Natural killer cell (primary cell): ENCODE data around the gene UFC1. TPM values are rescaled to one million over a fixed set of nuclear protein-coding genes. Genes with fewer than 3 reads are reported as not detected.

Experiments used
- ATAC-seq, 3 donors: fragments of 150-1000 bp in 2 of 3; fragments of 200-7000 bp in 1 of 3; cut with Tn5 transposase; 1 replicate in 1 of 3; 2 replicates in 2 of 3; pipeline ENCODE4 v1.10.0; 2021; ENCODE audit warnings: mild to moderate bottlenecking in 2 of 3, moderate library complexity in 2 of 3
- DNase-seq, 2 donors: peaks; one replicate each; pipeline versions ENCODE4 v3.0.0 to v3.0.0-alpha.2; 2013 to 2021; ENCODE audit warnings: mixed read lengths in 1 of 2
- H3K27ac ChIP-seq: one replicate; pipeline ENCODE4 v1.5.1; 2013; ENCODE audit warnings: mild to moderate bottlenecking, low read length
- H3K27me3 ChIP-seq: one replicate; pipeline ENCODE4 v1.6.1; 2013; ENCODE audit warnings: low read length; ENCODE audit not compliant: control insufficient read depth, insufficient read depth
- H3K36me3 ChIP-seq: one replicate; pipeline ENCODE4 v1.6.1; 2013; ENCODE audit warnings: low read length; ENCODE audit not compliant: control insufficient read depth, insufficient read depth
- H3K4me1 ChIP-seq: one replicate; pipeline ENCODE4 v1.6.1; 2013; ENCODE audit warnings: low read length; ENCODE audit not compliant: control insufficient read depth, insufficient read depth
- H3K4me3 ChIP-seq: one replicate; pipeline ENCODE4 v1.5.1; 2013; ENCODE audit warnings: low read length
- H3K9me3 ChIP-seq: one replicate; pipeline ENCODE4 v1.6.1; 2013; ENCODE audit warnings: low read length; ENCODE audit not compliant: control insufficient read depth, insufficient read depth
- H3K27ac Mint-ChIP-seq, 2 donors: one replicate each; pipeline ENCODE4 v1.8.0; 2022; ENCODE audit warnings: mild to moderate bottlenecking in 2 of 2, mixed read lengths in 2 of 2, moderate library complexity in 1 of 2
- H3K27me3 Mint-ChIP-seq, 2 donors: one replicate each; pipeline ENCODE4 v1.8.0; 2022; ENCODE audit warnings: low read depth in 2 of 2, mixed read lengths in 2 of 2
- H3K36me3 Mint-ChIP-seq: one replicate; pipeline ENCODE4 v1.8.0; 2022; ENCODE audit warnings: mixed read lengths
- H3K4me1 Mint-ChIP-seq, 2 donors: one replicate each; pipeline ENCODE4 v1.8.0; 2022; ENCODE audit warnings: mixed read lengths in 2 of 2
- H3K4me3 Mint-ChIP-seq: one replicate; pipeline ENCODE4 v1.8.0; 2022; ENCODE audit warnings: mild to moderate bottlenecking, moderate library complexity, mixed read lengths
- H3K9me3 Mint-ChIP-seq, 2 donors: one replicate each; pipeline ENCODE4 v1.8.0; 2022; ENCODE audit warnings: mixed read lengths in 2 of 2
- CTCF ChIP-seq: fragments of 200-600 bp; IDR thresholded peaks from one replicate; pipeline ENCODE4 v1.8.0; 2022; ENCODE audit warnings: antibody characterized with exemption
- WGBS: methylation state at CpG from one replicate; pipeline ENCODE4 v1.1.7; 2013; ENCODE audit warnings: missing lambda C conversion rate; ENCODE audit not compliant: insufficient coverage; 5-methylcytosine and 5-hydroxymethylcytosine counted together
- intact Hi-C: fragments of 100-400 bp; cut with micrococcal nuclease; formaldehyde crosslinking; loops from one replicate; pipeline ENCODE4 v1.14.2; 2022
- total RNA-seq, 4 donors: library from RNA; stranded (reverse); fragments of 120-200 nt in 1 of 4; gene quantifications; one replicate each; pipeline versions ENCODE4 v1.2.3 to v1.2.4, GENCODE V29; 2013 to 2022

Gene UFC1
- total RNA-seq, 3 donors from 2014 or later (not counting 1 experiment from before 2014, with no cell fraction given) = 109 to 155 (median 117) TPM

DNA sequence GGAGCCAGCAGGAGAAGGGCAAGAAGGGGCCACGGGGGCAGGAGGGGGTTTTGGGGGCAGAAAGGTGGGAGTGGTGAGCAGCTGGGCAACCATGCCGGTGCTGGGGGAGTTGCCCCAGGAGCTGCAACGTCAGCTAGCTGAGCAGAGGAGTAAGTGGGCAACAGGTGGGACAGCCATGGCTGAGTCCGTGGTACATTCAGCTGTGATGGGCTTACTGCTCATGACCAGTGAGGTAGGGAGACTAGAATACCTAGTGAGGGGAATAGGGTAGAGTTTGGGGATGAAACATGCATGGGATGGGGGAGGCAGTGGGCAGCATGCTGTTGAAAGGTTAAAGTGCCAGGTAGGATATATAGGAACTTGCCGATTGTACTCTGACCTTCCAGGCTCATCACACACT, 7.9 kb downstream of the UFC1 start:
- peaks cover 33% of the 10 kb centered on the region for H3K4me1 ChIP-seq
- peaks cover 44 to 68% of the 10 kb centered on the region in 2 donors for H3K4me1 Mint-ChIP-seq
- H3K9me3 ChIP-seq = no peaks in the 10 kb centered on the region
- no peaks in the 10 kb centered on the region for H3K27me3 Mint-ChIP-seq
- H3K36me3 Mint-ChIP-seq = peaks cover 12% of the 10 kb centered on the region
- TF ChIP-seq CTCF = no peak
- no peaks in the 10 kb centered on the region for H3K9me3 Mint-ChIP-seq
- intact Hi-C loops = no loop called here
- ATAC-seq = no peak
- 97% methylated on average over 4 of the region's 5 CpGs for WGBS
- H3K27me3 ChIP-seq = no peaks in the 10 kb centered on the region
- no peak overlapping the region for H3K4me3 Mint-ChIP-seq
- no peak overlapping the region for H3K4me3 ChIP-seq
- DNase-seq = no peak
- peaks cover 26% of the 10 kb centered on the region for H3K36me3 ChIP-seq
- H3K27ac Mint-ChIP-seq = peak overlapping the region in 1 of 2 donors; percentile 97
- no peak overlapping the region for H3K27ac ChIP-seq

GRCh38 chr1:161162052-161162451, 8.3 kb downstream of the UFC1 start:
- DNase-seq (no peak), ATAC-seq (no peak)
- Histone ChIP-seq H3K36me3 (peaks cover 24% of the 10 kb centered on the region), H3K27me3 (no peaks in the 10 kb centered on the region), H3K4me1 (peaks cover 37% of the 10 kb centered on the region), H3K9me3 (no peaks in the 10 kb centered on the region), H3K27ac (no peak overlapping the region), H3K4me3 (no peak overlapping the region)
- 93% methylated on average over 5 of the region's 7 CpGs for WGBS
- Mint-ChIP-seq H3K27me3 (no peaks in the 10 kb centered on the region), H3K36me3 (peaks cover 12% of the 10 kb centered on the region), H3K9me3 (no peaks in the 10 kb centered on the region), H3K4me3 (peak overlapping the region; percentile 40), H3K4me1 (peaks cover 48 to 72% of the 10 kb centered on the region in 2 donors), H3K27ac (no peak overlapping the region)
- no peak for TF ChIP-seq CTCF
- intact Hi-C loops = no loop called here

DNA sequence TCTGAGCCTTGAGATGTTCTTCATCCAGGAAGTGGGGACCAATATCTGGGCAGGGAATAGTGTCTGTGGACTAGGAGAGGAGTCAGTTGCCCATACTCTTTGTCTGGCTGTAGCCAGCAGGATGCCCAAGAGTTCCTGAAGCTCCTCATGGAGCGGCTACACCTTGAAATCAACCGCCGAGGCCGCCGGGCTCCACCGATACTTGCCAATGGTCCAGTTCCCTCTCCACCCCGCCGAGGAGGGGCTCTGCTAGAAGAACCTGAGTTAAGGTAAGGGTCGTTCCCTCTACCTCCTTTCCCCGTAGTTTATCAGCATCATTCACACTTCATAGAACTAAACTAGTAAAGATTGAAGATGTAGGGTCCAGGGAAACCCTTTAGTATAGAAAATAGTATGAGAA, 9.0 kb downstream of the UFC1 start:
- peak overlapping the region; percentile 55 for H3K4me3 Mint-ChIP-seq
- no peaks in the 10 kb centered on the region for H3K9me3 Mint-ChIP-seq
- Histone ChIP-seq H3K36me3 (peaks cover 16% of the 10 kb centered on the region), H3K9me3 (no peaks in the 10 kb centered on the region), H3K27me3 (no peaks in the 10 kb centered on the region), H3K4me3 (no peak overlapping the region), H3K4me1 (peaks cover 45% of the 10 kb centered on the region), H3K27ac (no peak overlapping the region)
- no peak for DNase-seq
- peaks cover 5% of the 10 kb centered on the region for H3K36me3 Mint-ChIP-seq
- intact Hi-C loops = no loop called here
- TF ChIP-seq CTCF = no peak
- 94% methylated on average over 8 of the region's 10 CpGs for WGBS
- peaks cover 49 to 75% of the 10 kb centered on the region in 2 donors for H3K4me1 Mint-ChIP-seq
- H3K27ac Mint-ChIP-seq = peak overlapping the region; percentile 97 to 98
- no peaks in the 10 kb centered on the region for H3K27me3 Mint-ChIP-seq
- no peak for ATAC-seq

DNA sequence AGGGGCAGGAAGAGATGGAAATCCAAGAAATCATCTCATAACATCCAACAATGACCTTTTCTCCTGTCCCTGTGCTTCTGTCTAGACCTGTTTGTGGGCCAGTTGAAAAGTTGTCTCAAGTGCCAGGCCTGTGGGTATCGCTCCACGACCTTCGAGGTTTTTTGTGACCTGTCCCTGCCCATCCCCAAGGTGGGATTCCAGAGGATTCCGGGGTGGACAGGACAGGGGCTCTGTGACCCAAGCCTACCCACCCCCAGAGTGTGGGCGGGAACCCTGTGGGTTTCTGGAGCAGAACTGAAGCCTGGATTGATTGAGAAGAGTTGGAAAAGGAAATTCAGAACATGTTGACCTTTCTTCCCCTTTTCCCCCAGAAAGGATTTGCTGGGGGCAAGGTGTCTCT, 10.0 kb downstream of the UFC1 start:
- no peak for DNase-seq
- Histone ChIP-seq H3K27ac (no peak overlapping the region), H3K9me3 (no peaks in the 10 kb centered on the region), H3K36me3 (peaks cover 10% of the 10 kb centered on the region), H3K27me3 (no peaks in the 10 kb centered on the region), H3K4me3 (no peak overlapping the region), H3K4me1 (peaks cover 44% of the 10 kb centered on the region)
- no peak for TF ChIP-seq CTCF
- Mint-ChIP-seq H3K4me3 (peak overlapping the region; percentile 10), H3K9me3 (no peaks in the 10 kb centered on the region), H3K4me1 (peaks cover 46 to 71% of the 10 kb centered on the region in 2 donors), H3K27ac (peak overlapping the region; percentile 97 to 98), H3K27me3 (no peaks in the 10 kb centered on the region), H3K36me3 (no peaks in the 10 kb centered on the region)
- 94% methylated on average over 4 of the region's 5 CpGs for WGBS
- intact Hi-C loops = no loop called here
- no peak for ATAC-seq
